ENCODE data around the gene HOXB9.

Gene HOXB9

DNA sequence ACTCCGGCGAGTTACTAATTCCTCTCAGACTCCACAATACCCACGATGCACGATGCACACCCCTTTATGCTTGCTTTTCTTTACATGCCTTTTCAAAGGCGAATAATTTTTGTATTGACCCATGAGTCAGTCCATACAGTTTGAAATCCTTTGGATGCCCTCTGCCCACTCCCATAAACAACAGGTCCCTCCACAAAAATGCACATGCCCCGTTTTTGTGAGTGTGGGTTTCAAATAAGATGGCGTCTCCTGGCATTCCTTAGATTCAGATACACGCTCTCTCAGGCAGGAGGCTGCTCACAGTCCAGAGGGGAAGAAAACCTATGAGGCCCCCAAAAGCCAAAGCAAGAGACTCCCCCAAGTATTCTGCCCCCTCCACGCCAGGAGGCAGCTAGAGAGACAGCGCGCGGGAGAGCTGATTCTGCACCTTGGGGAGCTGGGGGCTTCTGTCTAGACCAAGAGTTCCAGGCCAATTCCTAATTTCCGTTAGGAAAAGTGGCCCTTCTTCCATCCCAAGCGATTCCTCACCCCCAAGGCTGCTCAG lies 19.6 kb upstream of the HOXB9 start:
- Histone ChIP-seq H3K27me3 (ENCODE audit: low read length) (no peaks in the 10 kb centered on the region), H3K9me3 (ENCODE audit: insufficient read depth, low read length) (no peaks in the 10 kb centered on the region), H3K9me2 (replicated peaks; ENCODE audit: insufficient read depth, low read length) (no peaks in the 10 kb centered on the region), H3F3A (ENCODE audit: insufficient read depth) (no peaks in the 10 kb centered on the region), H3K36me3 (ENCODE audit: low read length) (no peaks in the 10 kb centered on the region), H3K9ac (ENCODE audit: low read length) (no peak overlapping the region), H3K79me2 (ENCODE audit: insufficient read depth, low read length) (no peaks in the 10 kb centered on the region), H2AFZ (ENCODE audit: low read depth, low read length, severe bottlenecking) (no peak overlapping the region), H4K20me1 (ENCODE audit: low read depth, low read length) (no peaks in the 10 kb centered on the region), H3K27ac (ENCODE audit: low read depth, low read length) (no peak overlapping the region), H3K4me2 (ENCODE audit: low read depth, low read length, poor library complexity, severe bottlenecking) (no peak overlapping the region), H3K4me3 (ENCODE audit: insufficient read depth, low read length, poor library complexity, severe bottlenecking) (no peak overlapping the region)
- TF ChIP-seq EZH2phosphoT487 (conservative IDR thresholded peaks at IDR 0.05; ENCODE audit: low read length) = no peak
- TF ChIP-seq CTCF (IDR thresholded peaks at IDR 0.05; ENCODE audit: insufficient read depth, low read length, poor library complexity, severe bottlenecking) = no peak

- Histone ChIP-seq H3K9me2 (replicated peaks; ENCODE audit: insufficient read depth, low read length) (no peaks in the 10 kb centered on the region), H3K27ac (ENCODE audit: low read depth, low read length) (no peak overlapping the region), H4K20me1 (ENCODE audit: low read depth, low read length) (no peaks in the 10 kb centered on the region), H2AFZ (ENCODE audit: low read depth, low read length, severe bottlenecking) (no peak overlapping the region), H3K9ac (ENCODE audit: low read length) (no peak overlapping the region), H3K9me3 (ENCODE audit: insufficient read depth, low read length) (no peaks in the 10 kb centered on the region), H3K4me3 (ENCODE audit: insufficient read depth, low read length, poor library complexity, severe bottlenecking) (no peak overlapping the region), H3K36me3 (ENCODE audit: low read length) (no peaks in the 10 kb centered on the region), H3K4me2 (ENCODE audit: low read depth, low read length, poor library complexity, severe bottlenecking) (no peak overlapping the region), H3K79me2 (ENCODE audit: insufficient read depth, low read length) (no peaks in the 10 kb centered on the region), H3F3A (ENCODE audit: insufficient read depth) (no peaks in the 10 kb centered on the region), H3K27me3 (ENCODE audit: low read length) (no peaks in the 10 kb centered on the region)
- TF ChIP-seq CTCF (IDR thresholded peaks at IDR 0.05; ENCODE audit: insufficient read depth, low read length, poor library complexity, severe bottlenecking) (no peak), EZH2phosphoT487 (conservative IDR thresholded peaks at IDR 0.05; ENCODE audit: low read length) (no peak)
These were observed 18.9 kb upstream of the HOXB9 start for GRCh38 chr17:48644910-48645557.

GRCh38 chr17:48644159-48644558 lies 18.0 kb upstream of the HOXB9 start:
- Histone ChIP-seq H3K9me3 (ENCODE audit: insufficient read depth, low read length) (no peaks in the 10 kb centered on the region), H3K79me2 (ENCODE audit: insufficient read depth, low read length) (no peaks in the 10 kb centered on the region), H2AFZ (ENCODE audit: low read depth, low read length, severe bottlenecking) (no peak overlapping the region), H3F3A (ENCODE audit: insufficient read depth) (no peaks in the 10 kb centered on the region), H3K4me3 (ENCODE audit: insufficient read depth, low read length, poor library complexity, severe bottlenecking) (no peak overlapping the region), H3K9me2 (replicated peaks; ENCODE audit: insufficient read depth, low read length) (no peaks in the 10 kb centered on the region), H3K27me3 (ENCODE audit: low read length) (no peaks in the 10 kb centered on the region), H4K20me1 (ENCODE audit: low read depth, low read length) (no peaks in the 10 kb centered on the region), H3K36me3 (ENCODE audit: low read length) (no peaks in the 10 kb centered on the region), H3K4me2 (ENCODE audit: low read depth, low read length, poor library complexity, severe bottlenecking) (no peak overlapping the region), H3K9ac (ENCODE audit: low read length) (no peak overlapping the region), H3K27ac (ENCODE audit: low read depth, low read length) (no peak overlapping the region)
- no peak for TF ChIP-seq EZH2phosphoT487 (conservative IDR thresholded peaks at IDR 0.05; ENCODE audit: low read length)

DNA sequence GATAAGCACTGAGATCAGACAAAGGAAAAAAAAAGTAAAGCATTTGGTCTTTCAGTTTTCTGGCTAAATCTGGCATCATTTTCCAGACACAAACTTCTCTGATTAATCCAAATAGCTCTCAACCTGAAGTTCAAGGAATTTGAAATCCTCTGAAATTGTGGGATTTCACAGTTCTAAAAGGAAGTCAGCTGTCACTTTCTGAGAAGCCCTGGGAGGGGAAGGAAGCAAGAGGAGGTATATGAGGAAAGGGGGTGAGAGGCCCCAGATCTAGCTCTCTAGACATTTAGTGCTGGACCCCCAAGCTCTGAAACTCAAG lies 17.5 kb upstream of the HOXB9 start:
- Histone ChIP-seq H2AFZ (ENCODE audit: low read depth, low read length, severe bottlenecking) (no peak overlapping the region), H3K27ac (ENCODE audit: low read depth, low read length) (no peak overlapping the region), H3K36me3 (ENCODE audit: low read length) (no peaks in the 10 kb centered on the region), H3K27me3 (ENCODE audit: low read length) (no peaks in the 10 kb centered on the region), H3K9me2 (replicated peaks; ENCODE audit: insufficient read depth, low read length) (no peaks in the 10 kb centered on the region), H3K79me2 (ENCODE audit: insufficient read depth, low read length) (no peaks in the 10 kb centered on the region), H3K4me2 (ENCODE audit: low read depth, low read length, poor library complexity, severe bottlenecking) (no peak overlapping the region), H4K20me1 (ENCODE audit: low read depth, low read length) (no peaks in the 10 kb centered on the region), H3F3A (ENCODE audit: insufficient read depth) (no peaks in the 10 kb centered on the region), H3K9ac (ENCODE audit: low read length) (no peak overlapping the region), H3K9me3 (ENCODE audit: insufficient read depth, low read length) (no peaks in the 10 kb centered on the region), H3K4me3 (ENCODE audit: insufficient read depth, low read length, poor library complexity, severe bottlenecking) (no peak overlapping the region)
- TF ChIP-seq EZH2phosphoT487 (conservative IDR thresholded peaks at IDR 0.05; ENCODE audit: low read length) (no peak), CTCF (IDR thresholded peaks at IDR 0.05; ENCODE audit: insufficient read depth, low read length, poor library complexity, severe bottlenecking) (no peak)

Measured in SU-DHL-6 (cell line).